OCI-LY3 (cell line): ENCODE measurements around the gene SCUBE2.
A peak's percentile ranks its signal among the peaks of the same experiment; 100 is the strongest.

Source experiments
- H2AFZ ChIP-seq: fragments of 200-600, 300-600 bp; shearing (Covaris generic); 2 replicates; pipeline ENCODE4 v1.6.0; 2014; ENCODE audit warnings: antibody characterized with exemption, low read depth, low read length
- H3K27ac ChIP-seq: fragments of 200-600, 300-600 bp; sonication (generic); 2 replicates; pipeline ENCODE4 v1.5.1; 2014; ENCODE audit warnings: mild to moderate bottlenecking, low read length, moderate library complexity, mixed read lengths
- H3K27me3 ChIP-seq: fragments of 200-600, 300-600 bp; sonication (generic); 2 replicates; pipeline ENCODE4 v1.6.1; 2014; ENCODE audit warnings: low read depth, low read length, mixed read lengths
- H3K36me3 ChIP-seq: fragments of 200-600, 300-600 bp; sonication (generic); replicated peaks from 2 replicates; pipeline ENCODE3; 2014; ENCODE audit warnings: low read depth, low read length, mixed read lengths
- H3K4me1 ChIP-seq: fragments of 300-600, 200-600 bp; sonication (generic); 2 replicates; pipeline ENCODE4 v1.6.1; 2014; ENCODE audit warnings: low read length, mixed read lengths
- H3K4me2 ChIP-seq: fragments of 200-600, 300-600 bp; sonication (generic); 2 replicates; pipeline ENCODE4 v1.6.1; 2014; ENCODE audit warnings: low read length, mixed read lengths
- H3K4me3 ChIP-seq: fragments of 300-600, 200-600 bp; sonication (generic); 2 replicates; pipeline ENCODE4 v1.5.1; 2014; ENCODE audit warnings: antibody characterized with exemption, mild to moderate bottlenecking, low read length, moderate library complexity
- H3K79me2 ChIP-seq: fragments of 300-600, 200-600 bp; shearing (Covaris generic); 2 replicates; pipeline ENCODE4 v1.6.1; 2014; ENCODE audit warnings: mild to moderate bottlenecking, low read length, mixed read lengths
- H3K9ac ChIP-seq: fragments of 300-600, 200-600 bp; shearing (Covaris generic); 2 replicates; pipeline ENCODE4 v1.6.0; 2014; ENCODE audit warnings: mild to moderate bottlenecking, low read length, moderate library complexity
- H3K9me3 ChIP-seq: fragments of 200-600, 300-600 bp; shearing (Covaris generic); 2 replicates; pipeline ENCODE4 v1.6.1; 2014; ENCODE audit warnings: low read length, mixed read lengths; ENCODE audit not compliant: insufficient read depth
- H4K20me1 ChIP-seq: fragments of 200-600, 300-600 bp; sonication (generic); 2 replicates; pipeline ENCODE4 v1.6.1; 2016; ENCODE audit warnings: low read length, mixed read lengths; ENCODE audit not compliant: insufficient read depth
- EZH2phosphoT487 ChIP-seq: fragments of 200-600 bp; shearing (Covaris generic); IDR thresholded peaks from 2 replicates; pipeline ENCODE4 v1.6.1; 2018; ENCODE audit warnings: antibody characterized with exemption, mixed run types, low read depth
- TF ChIP-seq, protein P1 (sequence below): fragments of 200-600, 300-600 bp; sonication (generic); IDR thresholded peaks from 2 replicates; pipeline ENCODE4 v1.5.1; 2014; ENCODE audit warnings: antibody characterized with exemption, low read length, low read depth

SCUBE2 gene

GRCh38 chr11:9019861-9020260 is 71.5 kb downstream of the SCUBE2 start:
- Histone ChIP-seq H3K27ac (no peak overlapping the region), H3K9me3 (no peaks in the 10 kb centered on the region), H4K20me1 (no peaks in the 10 kb centered on the region), H3K36me3 (no peaks in the 10 kb centered on the region), H3K4me3 (no peak overlapping the region), H3K9ac (no peak overlapping the region), H3K79me2 (no peaks in the 10 kb centered on the region), H3K4me2 (no peak overlapping the region), H3K27me3 (peaks cover 6% of the 10 kb centered on the region; the same call in 1 of the 2 replicates), H2AFZ (no peak overlapping the region), H3K4me1 (peaks cover 14% of the 10 kb centered on the region)
- no peak for TF ChIP-seq EZH2phosphoT487
- TF ChIP-seq, protein P1, sequence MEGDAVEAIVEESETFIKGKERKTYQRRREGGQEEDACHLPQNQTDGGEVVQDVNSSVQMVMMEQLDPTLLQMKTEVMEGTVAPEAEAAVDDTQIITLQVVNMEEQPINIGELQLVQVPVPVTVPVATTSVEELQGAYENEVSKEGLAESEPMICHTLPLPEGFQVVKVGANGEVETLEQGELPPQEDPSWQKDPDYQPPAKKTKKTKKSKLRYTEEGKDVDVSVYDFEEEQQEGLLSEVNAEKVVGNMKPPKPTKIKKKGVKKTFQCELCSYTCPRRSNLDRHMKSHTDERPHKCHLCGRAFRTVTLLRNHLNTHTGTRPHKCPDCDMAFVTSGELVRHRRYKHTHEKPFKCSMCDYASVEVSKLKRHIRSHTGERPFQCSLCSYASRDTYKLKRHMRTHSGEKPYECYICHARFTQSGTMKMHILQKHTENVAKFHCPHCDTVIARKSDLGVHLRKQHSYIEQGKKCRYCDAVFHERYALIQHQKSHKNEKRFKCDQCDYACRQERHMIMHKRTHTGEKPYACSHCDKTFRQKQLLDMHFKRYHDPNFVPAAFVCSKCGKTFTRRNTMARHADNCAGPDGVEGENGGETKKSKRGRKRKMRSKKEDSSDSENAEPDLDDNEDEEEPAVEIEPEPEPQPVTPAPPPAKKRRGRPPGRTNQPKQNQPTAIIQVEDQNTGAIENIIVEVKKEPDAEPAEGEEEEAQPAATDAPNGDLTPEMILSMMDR = no peak

- TF ChIP-seq, protein P1 = no peak
- no peak for TF ChIP-seq EZH2phosphoT487
- Histone ChIP-seq H3K79me2 (no peaks in the 10 kb centered on the region), H3K4me2 (peak overlapping the region; percentile 49), H3K27me3 (0 out of 2 replicates have a peak, but pooled peaks cover under 1% of the 10 kb centered on the region), H3K4me1 (peaks cover 14% of the 10 kb centered on the region), H3K9me3 (no peaks in the 10 kb centered on the region), H3K36me3 (no peaks in the 10 kb centered on the region), H3K4me3 (no peak overlapping the region), H2AFZ (peak overlapping the region; percentile 71), H3K9ac (no peak overlapping the region), H3K27ac (no peak overlapping the region), H4K20me1 (no peaks in the 10 kb centered on the region)
These were observed 73.6 kb downstream of the SCUBE2 start for GRCh38 chr11:9017773-9018172.

DNA sequence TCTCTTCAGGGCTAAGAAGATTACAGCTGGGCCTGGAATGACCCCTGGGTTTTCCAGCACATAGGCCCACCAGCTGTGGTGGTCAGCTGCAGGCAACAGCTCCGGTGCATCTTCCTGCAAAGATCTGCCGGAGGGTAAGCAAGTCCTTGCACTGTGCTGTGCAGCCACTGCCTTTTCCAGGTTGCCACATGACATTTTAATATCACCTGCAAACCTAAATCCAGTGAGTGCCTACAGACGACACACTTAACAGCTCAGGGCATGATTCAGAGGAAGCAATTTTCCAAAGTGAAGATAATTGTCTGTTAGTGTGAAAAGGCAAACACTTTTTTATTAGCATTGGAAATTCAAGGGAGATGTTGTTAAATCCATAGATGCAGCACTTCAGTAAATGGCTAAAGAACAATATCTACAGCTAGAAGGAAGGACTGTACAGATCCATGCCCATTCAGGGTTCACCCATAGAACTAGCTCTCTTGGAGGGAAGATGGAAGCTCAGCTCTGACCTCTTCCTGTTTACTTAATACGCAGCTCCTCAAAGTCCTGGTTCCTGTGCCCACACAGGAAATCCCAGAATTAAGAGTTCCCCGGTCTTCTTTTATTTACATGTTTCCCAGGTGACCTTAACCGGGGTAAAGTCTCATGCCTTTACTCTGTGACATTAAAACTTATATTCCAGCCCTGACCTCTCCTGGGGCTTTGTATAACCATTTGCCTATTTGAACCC is 74.3 kb downstream of the SCUBE2 start:
- Histone ChIP-seq H3K27me3 (no peaks in the 10 kb centered on the region), H3K36me3 (no peaks in the 10 kb centered on the region), H2AFZ (peak overlapping the region; percentile 71), H3K27ac (no peak overlapping the region), H3K4me3 (no peak overlapping the region), H3K9ac (no peak overlapping the region), H3K79me2 (no peaks in the 10 kb centered on the region), H3K4me2 (peak overlapping the region; percentile 49), H3K4me1 (peaks cover 14% of the 10 kb centered on the region), H4K20me1 (no peaks in the 10 kb centered on the region), H3K9me3 (no peaks in the 10 kb centered on the region)
- TF ChIP-seq EZH2phosphoT487 = no peak
- TF ChIP-seq, protein P1 = no peak

DNA sequence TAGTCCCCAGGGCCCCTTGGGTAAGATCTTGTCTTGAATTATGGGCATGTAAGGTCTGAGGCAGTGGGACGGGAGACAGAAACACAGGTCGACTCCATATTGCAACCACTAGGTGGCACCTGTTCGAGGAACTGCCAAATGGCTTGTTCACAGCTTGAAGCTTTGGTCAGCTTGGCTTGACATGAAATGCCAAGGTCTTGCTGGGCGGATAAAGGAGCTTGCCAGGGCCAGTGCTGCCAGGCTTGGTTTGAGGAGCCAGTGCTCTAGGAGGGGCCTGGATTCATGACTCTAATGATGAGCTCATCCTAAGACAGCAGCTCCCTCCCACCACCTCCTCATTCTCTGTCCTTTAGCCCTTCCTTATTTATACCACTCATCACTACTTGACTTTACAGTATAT is 75.7 kb downstream of the SCUBE2 start:
- Histone ChIP-seq H2AFZ (no peak overlapping the region), H3K27me3 (no peaks in the 10 kb centered on the region), H3K4me1 (peaks cover 14% of the 10 kb centered on the region), H3K27ac (no peak overlapping the region), H3K4me3 (no peak overlapping the region), H3K9me3 (no peaks in the 10 kb centered on the region), H3K9ac (no peak overlapping the region), H4K20me1 (no peaks in the 10 kb centered on the region), H3K36me3 (no peaks in the 10 kb centered on the region), H3K4me2 (no peak overlapping the region), H3K79me2 (no peaks in the 10 kb centered on the region)
- TF ChIP-seq EZH2phosphoT487 = no peak
- TF ChIP-seq, protein P1 = peak; percentile 82
